Fibroblast of skin of abdomen (primary cell): ENCODE data around the gene OR9A2. TPM values are rescaled to one million over a fixed set of nuclear protein-coding genes. Genes with fewer than 3 reads are reported as not detected.

Experiments
- DNase-seq: peaks from one replicate; pipeline ENCODE4 v3.0.0-alpha.2; 2013
- polyA plus RNA-seq, 2 experiments: library from polyadenylated mRNA; unstranded; fragments of 120-200 nt; gene quantifications; one replicate each; pipeline ENCODE4 v1.2.1, GENCODE V29; 2013; ENCODE audit not compliant: insufficient read length in 2 of 2

Gene OR9A2
- not detected for polyA plus RNA-seq (2013, experiment 1 of 2; ENCODE audit: insufficient read length)
- not detected for polyA plus RNA-seq (2013, experiment 2 of 2; ENCODE audit: insufficient read length)

DNA sequence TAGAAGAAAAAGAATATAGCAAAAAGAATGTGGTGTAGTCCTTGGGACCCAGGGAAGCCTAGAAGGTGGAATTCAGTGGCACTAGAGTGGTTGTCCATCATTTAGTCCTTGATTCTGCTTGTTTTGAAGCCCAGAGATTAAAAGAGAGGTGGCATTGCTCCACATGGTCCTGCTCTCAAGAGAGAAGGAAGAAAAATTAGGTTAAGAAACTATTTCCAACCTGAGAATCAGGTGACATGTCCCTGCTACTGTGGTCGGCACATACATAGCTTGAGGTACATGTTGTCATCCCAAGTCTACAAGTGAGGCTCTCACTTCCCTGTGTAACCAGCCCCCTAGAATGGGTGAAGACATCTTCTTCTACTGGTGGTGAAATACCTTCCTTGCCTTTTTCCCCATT lies at the start of gene OR9A2:
Gene OR9A2, minus strand, starts transcription at position 101 of the 400 bp plus-strand sequence. Its CDS starts 0 bp downstream, at position 101.
- no peak for DNase-seq

DNA sequence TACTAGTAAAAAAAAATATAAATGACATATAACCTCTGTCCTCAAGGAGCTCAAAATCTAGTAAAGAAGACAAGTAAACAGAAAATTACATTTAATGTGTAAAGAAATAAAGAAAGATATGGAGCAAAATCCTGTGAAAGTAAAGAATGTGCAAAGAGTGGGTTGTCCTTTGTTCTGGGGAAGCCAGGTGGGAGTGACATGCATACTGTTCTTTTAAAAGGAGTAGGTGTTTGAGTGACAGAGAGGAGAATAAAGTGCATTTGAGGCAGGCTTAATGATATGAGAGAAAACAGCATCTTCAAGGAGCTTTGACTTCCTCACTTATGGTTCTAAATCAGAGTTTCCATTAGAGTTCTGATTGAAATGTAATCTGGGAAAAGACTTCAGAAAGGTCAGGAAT lies 47.2 kb upstream of the OR9A2 start:
- no peak for DNase-seq

DNA sequence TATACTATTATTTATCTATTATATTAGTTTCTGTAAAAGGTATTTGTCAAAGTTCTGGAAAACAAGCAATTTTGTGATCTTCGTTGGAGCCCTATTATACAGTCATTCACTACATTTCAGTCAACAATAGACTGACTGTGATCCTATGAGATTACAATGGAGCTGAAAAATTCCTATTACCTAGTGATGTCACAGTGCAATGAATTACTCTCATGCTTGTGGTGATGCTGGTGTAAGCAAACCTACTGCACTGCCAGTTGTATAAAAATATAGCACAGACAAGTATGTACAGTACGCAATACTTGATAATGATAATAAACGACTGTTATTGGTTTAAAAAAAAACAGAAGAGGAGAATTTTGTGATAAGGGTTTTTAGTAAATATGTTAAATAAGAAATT lies 46.6 kb upstream of the OR9A2 start:
- no peak for DNase-seq

GRCh38 chr7:143069912-143070500 lies 43.1 kb upstream of the OR9A2 start:
- no peak for DNase-seq

DNA sequence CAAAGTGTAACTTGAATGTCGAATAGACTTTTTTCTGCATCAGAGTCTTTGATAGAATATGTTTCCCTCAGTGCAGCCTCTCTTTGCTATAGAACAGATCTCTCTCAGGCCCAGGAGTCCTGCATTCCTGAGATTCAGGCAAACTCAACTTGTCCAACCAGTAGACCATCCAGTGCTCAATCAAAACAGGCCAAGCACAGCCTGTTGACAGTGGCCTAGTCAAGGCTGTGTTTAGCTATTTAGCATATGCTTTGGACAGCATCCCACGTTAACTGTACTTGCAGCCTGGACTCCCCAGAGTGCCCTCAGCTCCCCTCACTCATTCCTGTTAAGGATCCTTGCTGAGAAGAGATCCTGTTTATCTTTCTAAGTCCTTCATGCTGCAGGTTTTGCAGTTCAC lies 41.5 kb upstream of the OR9A2 start:
- no peak for DNase-seq

GRCh38 chr7:143063741-143064140 lies 36.8 kb upstream of the OR9A2 start:
- no peak for DNase-seq

- DNase-seq: no peak
Measured at GRCh38 chr7:143055754-143056153, 28.8 kb upstream of the OR9A2 start.

DNA sequence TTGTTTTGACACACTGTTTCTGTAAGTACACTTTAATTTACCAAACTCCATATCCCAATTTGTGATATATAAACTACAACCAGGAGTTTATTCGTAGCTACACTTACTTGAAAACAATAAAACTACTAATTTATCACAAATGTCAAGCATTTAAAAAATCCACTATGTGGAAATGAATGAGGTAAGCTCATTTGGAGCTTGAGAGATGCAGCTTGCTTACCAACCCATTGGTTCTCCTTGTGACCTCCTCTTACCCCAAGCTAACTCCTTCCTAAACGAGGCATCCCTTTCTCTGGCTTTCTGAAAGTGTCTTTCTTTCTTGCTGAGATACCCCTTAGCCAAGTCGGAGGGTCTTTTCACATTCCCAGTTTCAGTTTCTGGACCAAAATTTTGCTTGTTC lies 27.7 kb upstream of the OR9A2 start:
- DNase-seq: no peak

DNA sequence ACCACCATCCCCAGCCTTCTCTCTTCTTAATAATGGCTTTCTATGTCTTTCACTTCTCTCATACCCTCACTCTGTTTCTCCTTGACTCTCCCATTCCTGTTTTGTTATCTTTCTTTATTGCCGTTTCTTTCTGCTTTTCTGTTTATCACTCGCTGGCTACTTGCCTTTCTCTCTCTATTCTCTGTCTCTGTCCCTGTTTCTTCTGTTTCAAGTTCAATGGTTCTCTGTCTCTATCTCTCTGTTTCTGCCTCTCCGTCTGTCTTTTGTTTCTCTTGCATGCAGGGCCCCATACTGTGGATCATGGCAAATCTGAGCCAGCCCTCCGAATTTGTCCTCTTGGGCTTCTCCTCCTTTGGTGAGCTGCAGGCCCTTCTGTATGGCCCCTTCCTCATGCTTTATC lies 25.1 kb upstream of the OR9A2 start, which contains the start of gene OR6V1:
Gene OR6V1, plus strand, starts transcription at position 301 of the 400 bp plus-strand sequence. Its CDS starts 0 bp downstream, at position 301.
- DNase-seq: no peak

DNA sequence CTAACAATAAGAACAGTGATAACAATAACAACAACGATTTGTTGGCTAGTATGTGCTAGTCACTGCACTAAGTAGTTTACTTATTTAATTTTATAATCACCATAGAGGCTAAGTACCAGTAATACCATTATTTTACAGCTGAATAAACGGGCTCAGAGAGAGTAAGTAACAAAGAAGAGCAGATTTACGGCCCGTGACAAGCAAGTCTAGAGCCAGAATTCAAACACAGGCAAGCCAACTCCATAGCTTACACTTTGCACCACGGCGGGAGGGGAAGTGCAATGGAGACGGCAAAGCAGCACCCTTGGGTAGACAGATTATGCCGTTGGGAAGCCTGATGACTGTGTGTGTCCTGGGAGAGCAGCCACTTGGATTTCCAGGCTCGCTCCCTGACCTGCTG lies 24.0 kb upstream of the OR9A2 start:
- DNase-seq: no peak

DNA sequence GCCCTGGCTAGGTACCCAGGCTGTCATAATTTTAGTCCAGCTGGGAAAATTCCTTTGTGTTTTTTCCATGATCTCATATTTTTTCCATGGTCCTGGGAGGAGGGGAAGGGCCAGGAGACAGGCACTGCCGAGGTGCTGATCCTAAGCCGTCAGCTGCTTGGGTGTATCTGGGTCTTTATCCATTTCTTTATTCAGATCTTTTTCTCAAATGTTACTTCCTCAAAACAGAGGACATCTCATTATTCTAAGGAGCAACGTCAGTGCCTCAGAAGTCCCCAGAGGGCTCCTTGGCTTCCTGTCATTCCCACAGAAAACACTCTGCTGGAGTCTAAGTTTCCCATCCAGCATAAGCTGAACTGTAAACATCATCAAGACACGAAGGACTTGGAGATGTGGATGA lies 22.4 kb upstream of the OR9A2 start:
- DNase-seq: no peak

DNA sequence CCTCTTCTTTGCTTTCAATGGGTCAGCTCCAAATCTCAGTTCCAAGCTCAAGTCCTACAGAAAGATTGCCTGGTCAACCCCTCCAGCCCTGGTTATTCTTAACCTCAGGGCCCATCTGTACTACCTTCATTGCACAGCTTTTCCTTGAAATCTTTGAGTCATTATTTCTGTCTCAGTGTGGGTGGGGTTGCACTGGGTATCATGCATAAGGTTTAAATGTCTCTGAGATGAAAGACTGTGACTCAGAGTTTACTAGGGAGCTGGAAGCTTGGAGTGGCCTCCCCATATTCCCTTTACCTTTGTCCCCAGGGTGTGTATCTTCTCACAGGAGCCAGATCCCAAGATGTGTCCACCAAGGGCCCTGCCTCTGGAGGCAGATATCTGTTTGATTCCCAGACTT lies 21.9 kb upstream of the OR9A2 start:
- DNase-seq: no peak

- DNase-seq: no peak
Measured at GRCh38 chr7:143047326-143047725, 20.4 kb upstream of the OR9A2 start.

GRCh38 chr7:143046426-143046851 lies 19.5 kb upstream of the OR9A2 start:
- no peak for DNase-seq

GRCh38 chr7:143043391-143043790 lies 16.5 kb upstream of the OR9A2 start:
- DNase-seq: no peak

DNA sequence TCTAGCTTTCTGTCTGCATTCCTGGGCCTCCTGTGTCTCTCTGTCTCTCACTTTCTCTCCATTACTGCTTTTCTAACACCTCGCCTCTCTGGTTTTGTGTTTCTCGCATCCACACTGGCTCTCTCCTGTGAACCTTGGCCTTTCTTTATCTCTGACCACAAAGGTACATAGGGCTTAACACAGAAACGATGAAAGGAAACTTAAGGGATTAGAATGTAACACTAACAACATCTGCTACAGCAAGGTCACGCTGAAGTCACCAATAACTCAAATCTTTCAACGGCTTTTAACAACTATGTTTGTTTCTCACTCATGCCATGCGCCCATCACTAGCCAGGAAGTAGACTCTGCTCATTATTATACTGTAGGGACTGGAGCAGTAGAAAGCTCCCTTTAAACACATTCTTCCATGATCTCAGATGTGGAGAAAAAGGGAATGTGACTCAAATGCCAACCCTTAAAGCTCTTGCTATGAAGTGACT lies 15.9 kb upstream of the OR9A2 start:
- DNase-seq: no peak

GRCh38 chr7:143042159-143042789 lies 15.3 kb upstream of the OR9A2 start:
- DNase-seq: peak; percentile 32

DNA sequence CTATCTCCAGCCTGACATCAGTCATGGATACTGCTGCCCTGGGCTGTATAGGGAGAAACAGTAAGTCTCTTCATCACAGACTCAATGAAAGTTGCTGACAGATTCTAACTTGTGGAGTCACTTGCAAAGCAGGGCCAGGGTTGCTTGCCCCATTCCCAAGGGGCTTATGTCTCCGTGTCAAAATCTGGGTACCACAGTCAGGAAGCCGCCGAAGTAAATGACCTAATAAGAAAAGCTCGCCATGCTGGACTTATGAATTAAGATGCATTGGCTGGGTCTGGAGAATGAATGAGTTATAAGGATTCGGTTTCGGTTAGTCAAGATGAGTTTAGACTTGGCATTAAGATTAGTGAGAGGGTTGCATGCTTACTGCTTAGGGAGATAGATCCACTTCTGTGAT lies 14.4 kb upstream of the OR9A2 start:
- DNase-seq: no peak

DNA sequence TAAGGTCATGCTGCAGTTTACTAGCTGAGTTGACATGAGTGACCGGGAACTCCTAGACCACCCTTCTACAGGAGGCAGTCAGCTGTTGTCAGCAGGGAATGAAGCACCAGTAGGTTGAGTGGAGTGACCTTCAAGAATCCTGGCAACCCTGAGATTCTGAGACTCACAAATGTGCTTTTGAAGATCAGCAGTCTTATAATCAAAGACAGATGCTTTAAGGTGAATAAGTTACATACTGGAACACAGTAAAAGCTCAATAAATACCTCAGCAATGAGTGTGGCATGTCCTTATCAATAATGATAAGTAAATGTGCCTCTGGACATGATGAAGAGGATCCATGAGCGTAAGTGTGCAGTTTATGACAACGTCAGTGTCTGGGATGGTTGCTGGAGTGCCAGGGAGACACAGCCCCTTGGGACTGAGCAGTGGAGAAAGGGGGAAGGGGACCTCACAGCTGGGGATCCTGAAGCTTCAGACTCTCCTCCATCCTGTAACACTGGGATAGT lies 13.3 kb upstream of the OR9A2 start:
- peak; percentile 25 for DNase-seq

DNA sequence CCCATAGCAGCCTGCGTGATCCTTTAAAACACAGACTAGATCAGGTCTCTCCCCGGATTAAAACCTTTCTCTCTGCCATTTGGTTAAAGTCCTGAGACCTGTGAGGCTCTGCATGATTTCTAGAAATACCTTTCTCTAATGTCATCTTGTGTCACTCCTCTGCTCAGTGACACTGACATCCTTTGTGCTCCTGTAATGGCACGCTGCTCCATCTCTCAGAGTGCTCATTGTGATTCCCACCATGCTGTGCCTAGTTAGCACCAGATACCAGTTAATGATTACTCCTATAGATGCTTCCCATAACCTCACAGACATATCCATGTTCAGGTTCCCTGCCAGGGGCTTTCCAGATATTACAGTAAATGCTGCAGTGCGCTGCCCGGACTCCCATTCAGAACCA lies 11.7 kb upstream of the OR9A2 start:
- no peak for DNase-seq

DNA sequence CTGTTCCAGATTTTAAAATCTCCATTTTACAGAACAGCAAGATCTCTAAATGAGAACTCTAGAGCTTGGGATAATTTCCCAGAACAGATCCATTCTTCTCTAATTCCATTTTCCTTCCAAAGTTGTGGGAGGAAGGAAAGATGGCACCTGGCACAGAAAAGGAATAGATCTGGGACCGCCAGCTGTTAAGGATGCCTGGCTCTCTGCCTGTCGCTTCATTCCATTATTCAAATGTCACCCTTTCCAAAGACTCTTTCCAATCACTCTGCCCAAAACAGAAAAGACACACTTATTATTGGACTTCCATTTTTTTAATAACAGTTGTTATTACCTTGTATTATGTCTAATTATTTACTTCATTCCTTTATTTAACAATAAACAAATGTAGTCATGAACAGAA lies 751 bp upstream of the OR9A2 start:
- DNase-seq: no peak

DNA sequence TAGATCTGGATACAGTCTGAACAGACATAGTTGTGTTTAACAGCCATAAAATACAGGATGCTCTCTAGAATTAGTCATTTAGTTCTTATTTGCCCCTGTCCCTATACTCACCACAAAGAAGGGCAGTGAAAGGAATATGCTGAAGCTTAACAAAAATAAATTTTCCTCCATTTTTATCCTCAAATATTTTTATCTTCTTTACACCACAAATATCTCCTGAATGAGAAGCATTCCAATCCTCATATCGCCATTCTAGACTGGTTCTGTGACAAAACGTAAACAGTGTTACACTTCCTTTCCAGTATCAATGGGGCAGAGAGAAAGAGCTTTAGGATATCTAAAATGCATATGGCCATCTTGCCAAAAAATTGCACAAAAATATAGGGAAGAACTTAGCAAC lies 1.6 kb downstream of the OR9A2 start:
- no peak for DNase-seq

DNA sequence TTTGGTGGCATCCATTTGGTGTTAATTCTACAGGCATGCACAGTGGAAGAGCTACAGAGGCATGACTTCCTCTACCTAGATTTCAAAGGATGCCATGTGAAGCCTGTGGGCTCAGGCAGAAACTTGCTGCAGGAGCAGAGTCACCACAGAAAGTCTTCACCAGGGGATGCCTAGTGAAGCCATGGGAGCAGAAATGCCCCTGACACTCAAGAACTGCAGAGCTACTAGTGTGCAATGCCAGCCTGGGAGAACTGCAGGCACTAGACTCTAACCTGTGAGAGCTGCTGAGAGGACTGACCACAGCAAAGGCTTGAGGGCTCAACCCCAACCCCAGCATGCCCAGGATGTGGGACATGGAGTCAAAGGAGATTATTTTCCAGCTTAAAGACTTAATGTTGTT lies 3.9 kb downstream of the OR9A2 start:
- DNase-seq: no peak

DNA sequence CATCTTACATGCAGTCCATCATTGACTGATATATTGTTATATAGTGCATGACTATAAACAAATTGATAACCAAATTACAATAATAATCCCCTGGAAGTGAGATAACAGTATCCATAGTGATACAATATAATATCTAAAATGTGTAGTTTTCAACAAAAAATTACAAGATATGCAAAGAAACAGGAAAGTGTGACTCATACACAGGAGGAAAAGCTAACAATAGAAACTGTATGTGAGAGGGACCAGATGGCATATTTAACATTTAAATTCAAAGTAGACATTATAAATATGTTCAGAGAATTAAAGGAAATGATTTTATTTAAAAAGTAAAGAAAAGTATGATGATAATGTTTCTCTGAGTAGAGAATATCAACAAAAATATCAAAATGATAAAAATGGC lies 8.0 kb downstream of the OR9A2 start:
- DNase-seq: no peak
